ENCODE data around the gene C12orf42.

DNA sequence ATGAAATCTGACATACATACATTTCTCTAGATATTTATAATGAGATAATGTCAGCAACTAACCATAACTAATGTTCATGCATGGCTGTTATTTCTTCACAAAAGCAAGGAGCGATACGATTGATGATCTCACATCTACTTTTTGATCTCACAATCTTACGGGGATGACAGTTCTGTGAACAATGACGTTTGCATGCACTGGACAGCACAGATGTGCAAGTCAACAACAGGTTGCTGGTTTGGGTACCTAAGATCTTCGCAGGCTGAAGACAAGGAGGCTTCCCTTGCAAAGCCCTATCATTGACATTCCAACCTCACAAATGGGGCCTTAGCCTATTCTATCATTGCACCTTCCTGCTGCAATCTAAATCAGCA lies 53.6 kb downstream of the C12orf42 start:
- TF ChIP-seq, protein P1, sequence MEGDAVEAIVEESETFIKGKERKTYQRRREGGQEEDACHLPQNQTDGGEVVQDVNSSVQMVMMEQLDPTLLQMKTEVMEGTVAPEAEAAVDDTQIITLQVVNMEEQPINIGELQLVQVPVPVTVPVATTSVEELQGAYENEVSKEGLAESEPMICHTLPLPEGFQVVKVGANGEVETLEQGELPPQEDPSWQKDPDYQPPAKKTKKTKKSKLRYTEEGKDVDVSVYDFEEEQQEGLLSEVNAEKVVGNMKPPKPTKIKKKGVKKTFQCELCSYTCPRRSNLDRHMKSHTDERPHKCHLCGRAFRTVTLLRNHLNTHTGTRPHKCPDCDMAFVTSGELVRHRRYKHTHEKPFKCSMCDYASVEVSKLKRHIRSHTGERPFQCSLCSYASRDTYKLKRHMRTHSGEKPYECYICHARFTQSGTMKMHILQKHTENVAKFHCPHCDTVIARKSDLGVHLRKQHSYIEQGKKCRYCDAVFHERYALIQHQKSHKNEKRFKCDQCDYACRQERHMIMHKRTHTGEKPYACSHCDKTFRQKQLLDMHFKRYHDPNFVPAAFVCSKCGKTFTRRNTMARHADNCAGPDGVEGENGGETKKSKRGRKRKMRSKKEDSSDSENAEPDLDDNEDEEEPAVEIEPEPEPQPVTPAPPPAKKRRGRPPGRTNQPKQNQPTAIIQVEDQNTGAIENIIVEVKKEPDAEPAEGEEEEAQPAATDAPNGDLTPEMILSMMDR (IDR thresholded peaks at IDR 0.05; ENCODE audit: low read length): no peak
- TF ChIP-seq EZH2 (IDR thresholded peaks at IDR 0.05; ENCODE audit: borderline replicate concordance, low read length): no peak
